IMR-90 (cell line): ENCODE measurements around the gene TTLL11.

Experiments
- BHLHE40 ChIP-seq: fragments of 150-350 bp; IDR thresholded peaks from 2 replicates; pipeline ENCODE4 v1.6.1; 2016; ENCODE audit warnings: mild to moderate bottlenecking, low read depth, low read length
- CEBPB ChIP-seq: IDR thresholded peaks from 2 replicates; pipeline ENCODE4 v1.6.1; 2012; ENCODE audit warnings: low read depth, low read length, improper control_type of control experiment
- TF ChIP-seq, protein P1 (sequence below): conservative IDR thresholded peaks from 2 replicates; pipeline ENCODE4 v1.5.1; 2012; ENCODE audit warnings: mild to moderate bottlenecking, low read depth, low read length, improper control_type of control experiment

DNA sequence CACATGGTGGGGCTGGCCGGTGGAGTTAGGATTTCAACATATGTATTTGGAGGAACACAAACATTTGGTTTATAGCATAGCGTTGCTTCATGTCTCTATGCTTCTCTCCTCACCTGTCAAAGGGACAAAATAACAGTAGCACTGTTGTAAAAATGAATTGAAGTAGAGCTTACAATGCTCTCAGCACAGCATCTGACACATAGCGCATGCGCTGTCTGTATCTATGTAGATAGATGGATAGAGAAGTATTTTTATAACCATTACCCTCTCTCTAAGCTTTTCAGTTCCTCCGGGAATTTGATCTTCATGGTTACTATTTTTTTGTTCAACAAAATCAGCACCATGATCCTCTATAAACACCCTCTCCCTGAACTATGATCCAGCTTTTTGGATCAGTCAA, 166.0 kb downstream of the TTLL11 start:
- TF ChIP-seq, protein P1, sequence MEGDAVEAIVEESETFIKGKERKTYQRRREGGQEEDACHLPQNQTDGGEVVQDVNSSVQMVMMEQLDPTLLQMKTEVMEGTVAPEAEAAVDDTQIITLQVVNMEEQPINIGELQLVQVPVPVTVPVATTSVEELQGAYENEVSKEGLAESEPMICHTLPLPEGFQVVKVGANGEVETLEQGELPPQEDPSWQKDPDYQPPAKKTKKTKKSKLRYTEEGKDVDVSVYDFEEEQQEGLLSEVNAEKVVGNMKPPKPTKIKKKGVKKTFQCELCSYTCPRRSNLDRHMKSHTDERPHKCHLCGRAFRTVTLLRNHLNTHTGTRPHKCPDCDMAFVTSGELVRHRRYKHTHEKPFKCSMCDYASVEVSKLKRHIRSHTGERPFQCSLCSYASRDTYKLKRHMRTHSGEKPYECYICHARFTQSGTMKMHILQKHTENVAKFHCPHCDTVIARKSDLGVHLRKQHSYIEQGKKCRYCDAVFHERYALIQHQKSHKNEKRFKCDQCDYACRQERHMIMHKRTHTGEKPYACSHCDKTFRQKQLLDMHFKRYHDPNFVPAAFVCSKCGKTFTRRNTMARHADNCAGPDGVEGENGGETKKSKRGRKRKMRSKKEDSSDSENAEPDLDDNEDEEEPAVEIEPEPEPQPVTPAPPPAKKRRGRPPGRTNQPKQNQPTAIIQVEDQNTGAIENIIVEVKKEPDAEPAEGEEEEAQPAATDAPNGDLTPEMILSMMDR: no peak
- TF ChIP-seq CEBPB: no peak
- no peak for TF ChIP-seq BHLHE40
